Neural cell (in vitro differentiated cells): Measurements from ENCODE around the gene ELOB.

Experiments used
- EZH2 ChIP-seq: fragments of 200-600, 300-800 bp; shearing (Covaris generic), sonication (generic); IDR thresholded peaks from 2 replicates; pipeline ENCODE4 v1.6.1; 2014; ENCODE audit warnings: antibody characterized with exemption, low read length, borderline replicate concordance, mild to moderate bottlenecking; ENCODE audit not compliant: insufficient read depth, poor library complexity, severe bottlenecking
- POLR2AphosphoS5 ChIP-seq: IDR thresholded peaks from 2 replicates; pipeline ENCODE4 v1.6.1; 2012
- TF ChIP-seq, protein P1 (sequence below): fragments of 450-650 bp; IDR thresholded peaks from 2 replicates; pipeline ENCODE4 v1.5.1; 2014; ENCODE audit warnings: antibody characterized with exemption, mild to moderate bottlenecking, moderate library complexity; ENCODE audit not compliant: poor library complexity, severe bottlenecking

DNA sequence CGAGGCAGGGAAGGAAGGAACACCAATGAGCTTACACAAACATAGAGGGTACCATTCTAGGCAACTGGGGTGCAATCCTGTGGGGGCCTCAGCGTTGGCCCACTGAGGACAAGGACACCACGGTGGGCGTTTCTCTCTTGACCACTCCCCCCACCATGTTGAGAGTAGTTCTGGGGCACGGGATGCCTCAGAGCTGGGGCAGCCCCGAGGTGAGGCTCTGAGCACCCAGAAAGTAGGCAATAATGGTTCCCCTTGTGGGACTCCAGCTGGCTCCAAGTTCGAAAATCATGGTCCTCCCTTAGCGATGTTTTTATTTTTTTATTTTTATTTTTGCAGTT lies 45.0 kb upstream of the ELOB start:
- TF ChIP-seq, protein P1, sequence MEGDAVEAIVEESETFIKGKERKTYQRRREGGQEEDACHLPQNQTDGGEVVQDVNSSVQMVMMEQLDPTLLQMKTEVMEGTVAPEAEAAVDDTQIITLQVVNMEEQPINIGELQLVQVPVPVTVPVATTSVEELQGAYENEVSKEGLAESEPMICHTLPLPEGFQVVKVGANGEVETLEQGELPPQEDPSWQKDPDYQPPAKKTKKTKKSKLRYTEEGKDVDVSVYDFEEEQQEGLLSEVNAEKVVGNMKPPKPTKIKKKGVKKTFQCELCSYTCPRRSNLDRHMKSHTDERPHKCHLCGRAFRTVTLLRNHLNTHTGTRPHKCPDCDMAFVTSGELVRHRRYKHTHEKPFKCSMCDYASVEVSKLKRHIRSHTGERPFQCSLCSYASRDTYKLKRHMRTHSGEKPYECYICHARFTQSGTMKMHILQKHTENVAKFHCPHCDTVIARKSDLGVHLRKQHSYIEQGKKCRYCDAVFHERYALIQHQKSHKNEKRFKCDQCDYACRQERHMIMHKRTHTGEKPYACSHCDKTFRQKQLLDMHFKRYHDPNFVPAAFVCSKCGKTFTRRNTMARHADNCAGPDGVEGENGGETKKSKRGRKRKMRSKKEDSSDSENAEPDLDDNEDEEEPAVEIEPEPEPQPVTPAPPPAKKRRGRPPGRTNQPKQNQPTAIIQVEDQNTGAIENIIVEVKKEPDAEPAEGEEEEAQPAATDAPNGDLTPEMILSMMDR = no peak
- TF ChIP-seq EZH2 (no peak), POLR2AphosphoS5 (no peak)
